GM23248 (cell line): ENCODE data around the gene IL17RC. TPM values are rescaled to one million over a fixed set of nuclear protein-coding genes. Genes with fewer than 3 reads are reported as not detected.
"Not testable (repeated sequence)": the region's sequence is repeated elsewhere in the genome, so short reads cannot be mapped to it uniquely, and the experiment has no call there.

ENCODE experiments used
- DNase-seq: peaks from one replicate; pipeline ENCODE4 v3.0.0-alpha.2; 2015
- H2AFZ ChIP-seq: fragments of 200-600 bp; sonication (generic); 2 replicates; pipeline ENCODE4 v1.6.1; 2016; ENCODE audit warnings: antibody characterized with exemption
- H3F3A ChIP-seq: fragments of 200-600 bp; sonication (generic); 2 replicates; pipeline ENCODE4 v1.6.1; 2016; ENCODE audit warnings: mild to moderate bottlenecking, antibody characterized with exemption, mixed run types; ENCODE audit not compliant: insufficient read depth
- H3K27ac ChIP-seq: fragments of 200-600 bp; sonication (generic); 2 replicates; pipeline ENCODE4 v1.5.1; 2016; ENCODE audit warnings: mild to moderate bottlenecking
- H3K27me3 ChIP-seq: fragments of 200-600 bp; sonication (generic); replicated peaks from 2 replicates; pipeline ENCODE4 v1.6.1; 2016; ENCODE audit warnings: mild to moderate bottlenecking; ENCODE audit not compliant: insufficient read depth
- H3K36me3 ChIP-seq: fragments of 200-600 bp; sonication (generic); 2 replicates; pipeline ENCODE4 v1.6.1; 2016; ENCODE audit warnings: low read depth, mild to moderate bottlenecking
- H3K4me1 ChIP-seq: fragments of 200-600 bp; sonication (generic); 2 replicates; pipeline ENCODE4 v1.6.1; 2016; ENCODE audit warnings: mild to moderate bottlenecking; ENCODE audit not compliant: insufficient read depth
- H3K4me2 ChIP-seq: fragments of 200-600 bp; sonication (generic); one replicate; pipeline ENCODE4 v1.6.1; 2016; ENCODE audit warnings: mild to moderate bottlenecking; ENCODE audit not compliant: unreplicated experiment
- H3K4me3 ChIP-seq: fragments of 200-600 bp; sonication (generic); 2 replicates; pipeline ENCODE4 v1.5.1; 2016; ENCODE audit warnings: mild to moderate bottlenecking
- H3K79me2 ChIP-seq: fragments of 200-600 bp; sonication (generic); 2 replicates; pipeline ENCODE4 v1.6.1; 2016; ENCODE audit warnings: mild to moderate bottlenecking; ENCODE audit not compliant: insufficient read depth
- H3K9ac ChIP-seq: fragments of 200-600 bp; sonication (generic); 2 replicates; pipeline ENCODE4 v1.6.1; 2016; ENCODE audit warnings: mild to moderate bottlenecking
- H3K9me2 ChIP-seq: fragments of 200-600 bp; sonication (generic); 2 replicates; pipeline ENCODE4 v1.6.1; 2016; ENCODE audit warnings: mixed run types, mild to moderate bottlenecking, moderate library complexity; ENCODE audit not compliant: insufficient read depth
- H3K9me3 ChIP-seq: fragments of 200-600 bp; sonication (generic); one replicate; pipeline ENCODE4 v1.6.1; 2017; ENCODE audit warnings: low read depth
- H4K20me1 ChIP-seq: fragments of 200-600 bp; sonication (generic); 2 replicates; pipeline ENCODE4 v1.6.0; 2016; ENCODE audit not compliant: insufficient read depth
- EZH2 ChIP-seq: fragments of 200-600 bp; sonication (generic); IDR thresholded peaks from 2 replicates; pipeline ENCODE4 v1.6.1; 2018; ENCODE audit warnings: antibody characterized with exemption, mild to moderate bottlenecking; ENCODE audit not compliant: insufficient read depth, poor library complexity, severe bottlenecking
- EZH2phosphoT487 ChIP-seq: fragments of 200-600 bp; sonication (generic); IDR thresholded peaks from 2 replicates; pipeline ENCODE4 v1.6.1; 2018; ENCODE audit warnings: antibody characterized with exemption, moderate library complexity, mild to moderate bottlenecking, low read depth; ENCODE audit not compliant: insufficient read depth
- WGBS, 2 experiments: methylation state at CpG; one replicate each; pipeline ENCODE4 v1.1.6; 2015 to 2017; ENCODE audit warnings: low lambda C conversion rate in 2 of 2, low coverage in 1 of 2; ENCODE audit errors: missing lambda C conversion rate in 2 of 2; 5-methylcytosine and 5-hydroxymethylcytosine counted together
- in situ Hi-C: fragments of 300-500 bp; cut with MboI; formaldehyde crosslinking; loops from 2 replicates; pipeline ENCODE4 v1.15.0; 2020
- polyA plus RNA-seq: library from polyadenylated mRNA; unstranded; fragments of >200 nt; fragmentation: Nextera tagmentation; extraction: Ambion mirVana; gene quantifications from 2 replicates; pipeline ENCODE4 v1.2.1, GENCODE V29; 2016
- total RNA-seq: library from RNA; depleted of rRNA; stranded (reverse); fragments of >200 nt; shearing (Covaris generic); gene quantifications from 2 replicates; pipeline ENCODE4 v1.2.3, GENCODE V29; 2014

Gene IL17RC
- total and polyA plus RNA-seq, 2 experiments from 2014 or later, result 20.5 to 41.8 TPM

- Histone ChIP-seq H3K36me3 (peaks cover 12% of the 10 kb centered on the region), H3K9ac (no peak overlapping the region), H3K27me3 (no peaks in the 10 kb centered on the region), H3K4me2 (no peak overlapping the region), H3F3A (peaks cover 16% of the 10 kb centered on the region), H3K9me2 (no peaks in the 10 kb centered on the region), H3K27ac (no peak overlapping the region), H2AFZ (no peak overlapping the region), H3K4me3 (no peak overlapping the region), H4K20me1 (no peaks in the 10 kb centered on the region), H3K79me2 (peaks cover 15% of the 10 kb centered on the region), H3K9me3 (no peaks in the 10 kb centered on the region), H3K4me1 (peaks cover 12% of the 10 kb centered on the region)
- in situ Hi-C loops, result no loop called here
- no peak for DNase-seq
- no peak for TF ChIP-seq EZH2
- WGBS, 2 experiments, result 96 to 99% methylated on average over 4 of the region's 4 CpGs
Measured at GRCh38 chr3:9897408-9898372, 19.2 kb upstream of the IL17RC start.

GRCh38 chr3:9898467-9899241 is 18.2 kb upstream of the IL17RC start:
- in situ Hi-C loops, result no loop called here
- Histone ChIP-seq H3K9me3 (no peaks in the 10 kb centered on the region), H3K4me3 (no peak overlapping the region), H3K4me1 (peaks cover 14% of the 10 kb centered on the region), H3K4me2 (no peak overlapping the region), H4K20me1 (no peaks in the 10 kb centered on the region), H3K36me3 (peaks cover 6% of the 10 kb centered on the region; the same call in 1 of the 2 replicates), H3K9me2 (no peaks in the 10 kb centered on the region), H3F3A (peaks cover 7% of the 10 kb centered on the region), H2AFZ (no peak overlapping the region), H3K27me3 (no peaks in the 10 kb centered on the region), H3K79me2 (peaks cover 12% of the 10 kb centered on the region), H3K9ac (no peak overlapping the region), H3K27ac (no peak overlapping the region)
- DNase-seq, result no peak
- WGBS, 2 experiments, result 80 to 83% methylated on average over 7 to 8 of the region's 8 CpGs
- no peak for TF ChIP-seq EZH2phosphoT487
- TF ChIP-seq EZH2, result no peak

GRCh38 chr3:9899289-9899791 is 17.6 kb upstream of the IL17RC start:
- Histone ChIP-seq H3K9me2 (no peaks in the 10 kb centered on the region), H3K36me3 (peaks cover 6% of the 10 kb centered on the region; the same call in 1 of the 2 replicates), H3K9ac (no peak overlapping the region), H3F3A (no peaks in the 10 kb centered on the region), H3K4me1 (peaks cover 12% of the 10 kb centered on the region), H2AFZ (no peak overlapping the region), H3K9me3 (no peaks in the 10 kb centered on the region), H4K20me1 (no peaks in the 10 kb centered on the region), H3K27ac (no peak overlapping the region), H3K4me2 (no peak overlapping the region), H3K79me2 (peaks cover 12% of the 10 kb centered on the region), H3K27me3 (no peaks in the 10 kb centered on the region), H3K4me3 (no peak overlapping the region)
- DNase-seq, result no peak
- TF ChIP-seq EZH2phosphoT487 (no peak), EZH2 (no peak)
- WGBS, 2 experiments, result 81 to 85% methylated on average over 2 to 3 of the region's 3 CpGs
- in situ Hi-C loops, result no loop called here

- H3K9me2 ChIP-seq, H3K27ac ChIP-seq, H3F3A ChIP-seq, H2AFZ ChIP-seq, H3K4me3 ChIP-seq, H3K27me3 ChIP-seq, in situ Hi-C loops, H3K9me3 ChIP-seq, H4K20me1 ChIP-seq, H3K9ac ChIP-seq, H3K4me2 ChIP-seq, DNase-seq, H3K79me2 ChIP-seq, H3K36me3 ChIP-seq: not testable (repeated sequence)
- 85 to 94% methylated on average over 6 of the region's 6 CpGs for WGBS, 2 experiments
- peaks cover 12% of the 10 kb centered on the region for H3K4me1 ChIP-seq
Measured at GRCh38 chr3:9900965-9901415, 15.9 kb upstream of the IL17RC start.
